Diencephalon (tissue), 1 donor: ENCODE measurements around the gene SH3GLB2. TPM values are rescaled to one million over a fixed set of nuclear protein-coding genes. Genes with fewer than 3 reads are reported as not detected.

Experiments
- total RNA-seq: library from RNA; depleted of rRNA; stranded (reverse); fragments of >200 nt; gene quantifications from one replicate; pipeline ENCODE4 v1.2.3, GENCODE V29; 2014

Gene SH3GLB2
- total RNA-seq, result 66.4 TPM

DNA sequence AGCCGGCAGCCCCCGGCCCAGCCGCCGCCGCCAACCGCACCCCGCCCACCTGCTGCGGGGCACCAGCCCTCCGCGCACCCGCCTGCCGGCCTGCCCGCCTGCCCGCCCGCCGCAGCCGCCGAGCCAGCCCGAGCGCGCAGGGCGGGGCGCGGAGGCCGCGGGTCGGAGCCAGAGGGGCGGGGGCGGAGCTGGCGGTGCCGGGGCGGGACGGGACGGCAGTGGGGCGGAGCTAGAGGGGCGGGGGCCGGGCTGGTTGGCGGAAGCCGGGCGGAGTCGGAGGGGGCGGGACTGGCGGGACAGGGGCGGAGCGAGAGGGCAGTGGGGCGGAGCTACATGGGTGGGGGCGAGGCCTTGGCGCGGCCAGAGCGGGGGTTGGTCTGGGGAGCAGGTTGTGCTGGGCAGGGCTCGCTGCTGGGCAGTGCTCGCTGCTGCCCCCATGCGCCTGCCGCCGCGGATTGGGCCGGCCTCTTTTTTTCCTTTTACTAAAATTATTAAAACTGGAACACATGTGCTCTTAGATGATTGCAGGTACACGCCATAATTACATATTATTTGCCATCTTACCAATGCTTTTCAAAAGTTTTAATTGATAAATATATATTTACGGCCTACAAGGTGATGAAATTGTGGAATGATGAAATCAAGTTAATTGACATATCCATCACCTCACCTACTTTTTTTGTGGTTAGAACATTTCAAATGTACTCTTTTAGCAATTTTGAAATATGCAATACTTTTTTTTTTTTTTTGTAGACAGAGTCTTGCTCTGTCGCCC lies at the start of gene SH3GLB2:
Gene SH3GLB2 (minus strand): TSS at position 140 of the 775 bp plus-strand sequence. CDS start 177 bp downstream, outside the sequence.

DNA sequence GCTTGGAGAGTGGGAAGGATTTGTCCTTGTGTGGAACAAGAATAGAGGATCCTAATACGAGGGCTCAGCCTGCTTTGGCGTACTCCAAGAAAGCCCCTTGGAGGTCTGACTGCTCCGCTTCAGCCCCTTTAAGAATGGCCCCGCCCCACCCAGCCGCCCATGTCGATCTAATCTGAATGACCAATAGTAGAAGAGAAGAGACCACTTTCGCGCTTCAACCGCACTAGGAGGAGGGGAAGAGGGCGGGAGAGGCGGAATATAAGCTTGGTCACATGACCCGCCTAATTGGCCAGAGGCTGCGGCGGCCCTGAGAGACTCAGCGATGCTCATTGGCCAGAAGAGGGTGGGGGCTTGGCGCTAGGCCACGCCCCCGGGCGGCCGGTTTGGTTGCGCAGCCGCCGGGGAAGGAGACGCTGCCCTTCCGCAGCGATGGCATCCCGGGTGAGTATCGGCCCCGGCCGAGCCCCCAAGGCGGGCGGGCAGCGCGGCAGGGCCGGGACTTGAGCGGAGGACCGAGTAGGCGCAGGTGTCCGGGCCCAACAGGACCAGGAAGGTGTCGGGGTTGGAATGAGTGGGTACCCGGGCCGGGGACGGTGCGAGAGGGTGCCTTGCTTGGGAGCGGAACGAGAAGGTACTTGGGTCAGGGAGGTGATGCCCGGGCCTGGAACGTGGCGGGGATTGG lies 8.3 kb upstream of the SH3GLB2 start, which contains the start of gene MIGA2:
Gene MIGA2 (plus strand): TSS at position 386 of the 682 bp plus-strand sequence. CDS start 3,969 bp downstream, outside the sequence.

Other genes with a start within 250 kb of the SH3GLB2 start
- gene TBC1D13, start 241.1 kb downstream of the SH3GLB2 start, total RNA-seq, result 13.1 TPM
- 19.8 TPM for gene ENDOG, start 209.8 kb downstream of the SH3GLB2 start, total RNA-seq
- 20.5 TPM for gene SPOUT1, start 198.5 kb downstream of the SH3GLB2 start, total RNA-seq
- gene KYAT1, start 146.4 kb downstream of the SH3GLB2 start, total RNA-seq, result 9.0 TPM
- gene LRRC8A, start 146.2 kb downstream of the SH3GLB2 start, total RNA-seq, result 30.9 TPM
- gene PHYHD1, start 107.3 kb downstream of the SH3GLB2 start, total RNA-seq, result 2.1 TPM
- 20.5 TPM for gene DOLK, start 80.7 kb downstream of the SH3GLB2 start, total RNA-seq
- 33.4 TPM for gene NUP188, start 80.6 kb downstream of the SH3GLB2 start, total RNA-seq
- gene MIGA2, start 8.3 kb upstream of the SH3GLB2 start, total RNA-seq, result 23.8 TPM
- gene DOLPP1, start 52.8 kb upstream of the SH3GLB2 start, total RNA-seq, result 20.8 TPM
- gene CRAT, start 82.5 kb upstream of the SH3GLB2 start, total RNA-seq, result 31.1 TPM
- gene PTPA, start 83.1 kb upstream of the SH3GLB2 start, total RNA-seq, result 67.6 TPM
- gene IER5L, start 149.9 kb upstream of the SH3GLB2 start, total RNA-seq, result 8.5 TPM